Ishikawa (cell line): Measurements from ENCODE around the gene BABAM2.

Experiments used
- CEBPB ChIP-seq: IDR thresholded peaks from 2 replicates; pipeline ENCODE4 v1.6.1; 2012
- CREB1 ChIP-seq: IDR thresholded peaks from 2 replicates; pipeline ENCODE4 v1.6.1; 2012; ENCODE audit warnings: low read depth
- EGR1 ChIP-seq: IDR thresholded peaks from 2 replicates; pipeline ENCODE4 v1.6.1; 2012
- EP300 ChIP-seq: IDR thresholded peaks from 2 replicates; pipeline ENCODE4 v1.6.1; 2012; ENCODE audit warnings: borderline replicate concordance
- FOXM1 ChIP-seq: IDR thresholded peaks from 2 replicates; pipeline ENCODE4 v1.6.1; 2012; ENCODE audit warnings: low read depth, borderline replicate concordance
- NFIC ChIP-seq: IDR thresholded peaks from 2 replicates; pipeline ENCODE4 v1.6.1; 2012
- RAD21 ChIP-seq: IDR thresholded peaks from 2 replicates; pipeline ENCODE4 v1.6.1; 2012; ENCODE audit warnings: low read depth
- TAF1 ChIP-seq: IDR thresholded peaks from 2 replicates; pipeline ENCODE4 v1.6.1; 2012; ENCODE audit warnings: low read depth, mild to moderate bottlenecking
- TCF12 ChIP-seq: IDR thresholded peaks from 2 replicates; pipeline ENCODE4 v1.6.1; 2012; ENCODE audit warnings: low read depth
- TEAD4 ChIP-seq: IDR thresholded peaks from 2 replicates; pipeline ENCODE4 v1.6.1; 2012
- YY1 ChIP-seq: IDR thresholded peaks from 2 replicates; pipeline ENCODE4 v1.6.1; 2012; ENCODE audit warnings: low read depth
- ZBTB7A ChIP-seq: IDR thresholded peaks from 2 replicates; pipeline ENCODE4 v1.6.1; 2012; ENCODE audit warnings: low read depth
- TF ChIP-seq, protein P1 (sequence below): IDR thresholded peaks from 2 replicates; pipeline ENCODE4 v1.6.1; 2012
- TF ChIP-seq, protein P2 (sequence below): IDR thresholded peaks from 2 replicates; pipeline ENCODE4 v1.6.1; 2012; ENCODE audit warnings: low read depth, mild to moderate bottlenecking
- TF ChIP-seq, protein P3 (sequence below): IDR thresholded peaks from 2 replicates; pipeline ENCODE4 v1.6.1; 2012

The BABAM2 gene

DNA sequence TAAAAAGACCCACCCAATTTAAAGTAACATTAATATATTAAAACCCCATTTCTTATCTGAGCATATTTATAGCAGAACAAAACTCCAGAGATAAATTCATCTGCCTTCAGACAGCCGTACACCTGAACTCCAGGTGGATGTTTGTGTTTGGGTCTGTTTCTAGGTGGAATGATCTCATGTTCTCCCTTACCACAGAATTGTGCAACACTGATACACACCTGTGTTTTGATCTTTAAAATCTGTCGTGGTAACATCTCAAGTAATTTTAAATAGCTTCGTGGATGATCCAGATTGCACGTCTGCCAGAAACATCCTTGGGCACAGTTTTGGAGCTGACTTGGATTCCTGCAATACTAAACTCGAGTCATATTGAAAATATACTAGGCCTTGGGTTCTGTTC is 294.6 kb downstream of the BABAM2 start:
- TF ChIP-seq FOXM1, result no peak
- TF ChIP-seq, protein P1, sequence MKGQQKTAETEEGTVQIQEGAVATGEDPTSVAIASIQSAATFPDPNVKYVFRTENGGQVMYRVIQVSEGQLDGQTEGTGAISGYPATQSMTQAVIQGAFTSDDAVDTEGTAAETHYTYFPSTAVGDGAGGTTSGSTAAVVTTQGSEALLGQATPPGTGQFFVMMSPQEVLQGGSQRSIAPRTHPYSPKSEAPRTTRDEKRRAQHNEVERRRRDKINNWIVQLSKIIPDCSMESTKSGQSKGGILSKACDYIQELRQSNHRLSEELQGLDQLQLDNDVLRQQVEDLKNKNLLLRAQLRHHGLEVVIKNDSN, result no peak
- TF ChIP-seq, protein P2, sequence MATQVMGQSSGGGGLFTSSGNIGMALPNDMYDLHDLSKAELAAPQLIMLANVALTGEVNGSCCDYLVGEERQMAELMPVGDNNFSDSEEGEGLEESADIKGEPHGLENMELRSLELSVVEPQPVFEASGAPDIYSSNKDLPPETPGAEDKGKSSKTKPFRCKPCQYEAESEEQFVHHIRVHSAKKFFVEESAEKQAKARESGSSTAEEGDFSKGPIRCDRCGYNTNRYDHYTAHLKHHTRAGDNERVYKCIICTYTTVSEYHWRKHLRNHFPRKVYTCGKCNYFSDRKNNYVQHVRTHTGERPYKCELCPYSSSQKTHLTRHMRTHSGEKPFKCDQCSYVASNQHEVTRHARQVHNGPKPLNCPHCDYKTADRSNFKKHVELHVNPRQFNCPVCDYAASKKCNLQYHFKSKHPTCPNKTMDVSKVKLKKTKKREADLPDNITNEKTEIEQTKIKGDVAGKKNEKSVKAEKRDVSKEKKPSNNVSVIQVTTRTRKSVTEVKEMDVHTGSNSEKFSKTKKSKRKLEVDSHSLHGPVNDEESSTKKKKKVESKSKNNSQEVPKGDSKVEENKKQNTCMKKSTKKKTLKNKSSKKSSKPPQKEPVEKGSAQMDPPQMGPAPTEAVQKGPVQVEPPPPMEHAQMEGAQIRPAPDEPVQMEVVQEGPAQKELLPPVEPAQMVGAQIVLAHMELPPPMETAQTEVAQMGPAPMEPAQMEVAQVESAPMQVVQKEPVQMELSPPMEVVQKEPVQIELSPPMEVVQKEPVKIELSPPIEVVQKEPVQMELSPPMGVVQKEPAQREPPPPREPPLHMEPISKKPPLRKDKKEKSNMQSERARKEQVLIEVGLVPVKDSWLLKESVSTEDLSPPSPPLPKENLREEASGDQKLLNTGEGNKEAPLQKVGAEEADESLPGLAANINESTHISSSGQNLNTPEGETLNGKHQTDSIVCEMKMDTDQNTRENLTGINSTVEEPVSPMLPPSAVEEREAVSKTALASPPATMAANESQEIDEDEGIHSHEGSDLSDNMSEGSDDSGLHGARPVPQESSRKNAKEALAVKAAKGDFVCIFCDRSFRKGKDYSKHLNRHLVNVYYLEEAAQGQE, result no peak
- no peak for TF ChIP-seq EGR1
- TF ChIP-seq EP300, result no peak
- no peak for TF ChIP-seq CREB1
- TF ChIP-seq YY1, result no peak
- no peak for TF ChIP-seq NFIC
- TF ChIP-seq TEAD4, result no peak
- TF ChIP-seq RAD21, result no peak
- TF ChIP-seq TCF12, result no peak
- no peak for TF ChIP-seq TAF1
- TF ChIP-seq, protein P3, sequence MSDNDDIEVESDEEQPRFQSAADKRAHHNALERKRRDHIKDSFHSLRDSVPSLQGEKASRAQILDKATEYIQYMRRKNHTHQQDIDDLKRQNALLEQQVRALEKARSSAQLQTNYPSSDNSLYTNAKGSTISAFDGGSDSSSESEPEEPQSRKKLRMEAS, result no peak
- no peak for TF ChIP-seq CEBPB
- TF ChIP-seq ZBTB7A, result no peak

DNA sequence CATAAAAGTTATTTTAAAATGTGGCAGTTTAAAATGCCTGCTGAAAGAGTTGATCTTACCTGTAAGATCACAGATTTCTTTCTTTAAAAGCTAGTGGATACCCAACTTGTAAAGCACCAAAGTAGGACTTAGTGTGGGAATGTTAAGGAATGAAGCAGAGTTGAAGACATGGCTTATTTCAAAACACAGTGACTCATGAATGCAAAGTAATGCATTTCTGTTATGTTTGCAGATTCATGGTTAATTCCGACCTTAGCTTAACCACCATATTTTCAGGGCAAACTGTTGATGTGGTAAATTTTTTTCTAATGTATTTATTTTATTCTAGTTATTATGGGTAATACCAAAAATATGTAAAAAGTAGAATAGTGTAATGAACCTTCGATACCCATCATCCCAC is 295.4 kb downstream of the BABAM2 start:
- TF ChIP-seq TCF12 (no peak), EP300 (no peak), ZBTB7A (no peak), YY1 (no peak), CREB1 (no peak), FOXM1 (no peak), CEBPB (no peak), RAD21 (no peak), TAF1 (no peak), EGR1 (no peak), NFIC (no peak)
- TF ChIP-seq, protein P3, result no peak
- TF ChIP-seq, protein P1, result no peak
- TF ChIP-seq, protein P2, result no peak

DNA sequence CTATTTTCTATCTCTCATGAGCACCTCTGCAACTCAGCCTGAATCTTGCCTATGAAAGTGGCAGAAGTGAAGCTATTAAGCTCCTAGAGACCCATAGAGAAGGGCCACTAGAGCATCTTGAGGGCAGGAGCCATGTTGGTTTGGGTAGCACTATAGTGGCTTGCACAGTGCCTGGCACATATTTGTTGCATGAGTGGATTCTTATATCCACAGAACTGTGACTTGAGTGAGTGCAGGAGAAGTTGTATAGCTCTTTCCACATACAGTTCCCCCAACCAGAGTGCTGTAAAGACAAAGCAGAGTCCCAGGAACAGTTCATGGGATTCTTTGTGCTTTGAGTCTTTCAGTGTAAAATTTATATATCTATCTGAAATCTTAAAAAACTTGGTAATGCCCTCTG is 296.7 kb downstream of the BABAM2 start:
- no peak for TF ChIP-seq YY1

DNA sequence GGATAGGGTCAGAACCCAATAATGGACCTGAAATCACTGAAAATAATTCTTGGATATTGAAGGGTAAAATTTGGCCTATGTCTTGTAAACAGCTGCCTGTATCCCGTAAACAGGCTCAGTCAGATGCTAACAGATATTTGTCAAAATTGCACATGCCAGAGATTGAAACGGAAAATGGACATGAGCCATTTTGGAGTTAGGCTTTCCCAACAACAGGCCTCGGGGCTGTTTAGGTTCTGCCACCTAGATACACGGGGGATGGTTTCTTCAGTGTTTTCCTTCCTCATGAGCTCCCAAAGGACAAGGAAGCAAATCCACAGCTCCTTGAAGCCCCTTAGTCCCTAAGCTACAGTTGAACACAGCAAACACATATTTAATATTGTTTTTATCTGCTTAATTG is 297.9 kb downstream of the BABAM2 start:
- TF ChIP-seq TAF1, result no peak
- TF ChIP-seq TCF12, result no peak
- TF ChIP-seq CEBPB, result no peak
- TF ChIP-seq ZBTB7A, result no peak
- no peak for TF ChIP-seq CREB1
- TF ChIP-seq RAD21, result no peak
- TF ChIP-seq, protein P2, result no peak
- no peak for TF ChIP-seq FOXM1
- TF ChIP-seq, protein P3, result no peak
- TF ChIP-seq, protein P1, result no peak
- no peak for TF ChIP-seq TEAD4
- no peak for TF ChIP-seq NFIC
- TF ChIP-seq EP300, result no peak
- no peak for TF ChIP-seq EGR1
- TF ChIP-seq YY1, result no peak
